GM19452 (cell line): ENCODE data around the gene NOSTRIN.
A peak's percentile ranks its signal among the peaks of the same experiment; 100 is the strongest.
"Not testable (repeated sequence)": the region's sequence is repeated elsewhere in the genome, so short reads cannot be mapped to it uniquely, and the experiment has no call there.

ENCODE experiments used
- ATAC-seq: cut with Tn5 transposase; IDR thresholded peaks from one replicate; pipeline ENCODE4 v1.9.1; 2021; ENCODE audit not compliant: unreplicated experiment

Gene NOSTRIN

GRCh38 chr2:168816369-168816768, 13.9 kb downstream of the NOSTRIN start:
- ATAC-seq = no peak

GRCh38 chr2:168819050-168819715, 16.7 kb downstream of the NOSTRIN start:
- ATAC-seq = no peak

- no peak for ATAC-seq
Observed at GRCh38 chr2:168819829-168820489, 17.5 kb downstream of the NOSTRIN start.

- no peak for ATAC-seq
Observed at GRCh38 chr2:168821577-168821976, 19.1 kb downstream of the NOSTRIN start.

DNA sequence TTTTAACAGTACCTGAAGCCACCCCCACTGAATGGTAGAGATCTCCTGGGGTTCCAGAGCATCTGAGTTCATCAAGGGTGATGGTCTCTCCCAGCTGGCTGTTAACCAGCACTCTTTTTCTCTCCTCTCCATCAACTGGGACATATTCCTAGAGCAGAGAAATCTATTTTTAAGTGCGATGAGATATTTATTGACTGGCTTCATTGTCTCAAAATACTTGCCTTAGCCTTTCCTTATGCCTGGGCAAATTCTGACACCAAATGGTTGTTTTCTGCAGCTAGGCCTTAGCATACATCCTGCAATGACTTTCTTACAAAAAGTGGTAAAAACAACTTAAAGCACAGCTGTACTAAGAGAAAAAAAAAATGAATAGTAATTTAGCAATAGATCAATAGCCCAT, 19.6 kb downstream of the NOSTRIN start:
- no peak for ATAC-seq

GRCh38 chr2:168825126-168825525, 22.7 kb downstream of the NOSTRIN start:
- no peak for ATAC-seq

- no peak for ATAC-seq
Observed at GRCh38 chr2:168830958-168831357, 28.5 kb downstream of the NOSTRIN start.

GRCh38 chr2:168831662-168832061, 29.2 kb downstream of the NOSTRIN start:
- no peak for ATAC-seq

DNA sequence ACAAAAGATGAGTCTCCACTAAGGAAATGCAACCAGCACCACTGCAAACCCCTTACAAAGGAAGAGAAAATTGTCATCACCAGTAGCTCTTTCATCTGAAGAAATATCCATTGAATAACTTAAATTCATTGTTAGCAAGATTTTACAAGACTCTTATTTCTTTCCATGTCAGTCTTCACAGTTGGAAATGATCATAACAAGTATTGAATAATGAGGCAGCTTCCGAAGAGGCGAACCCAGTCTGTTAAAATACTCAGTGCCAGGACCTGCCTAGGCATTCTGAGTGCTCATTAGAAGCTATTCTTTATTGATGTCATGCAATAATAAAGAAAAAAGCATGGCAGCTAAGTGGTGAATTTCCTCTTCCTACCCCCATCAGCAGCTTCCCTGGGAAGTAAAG, 33.5 kb downstream of the NOSTRIN start:
- no peak for ATAC-seq

- no peak for ATAC-seq
Observed at GRCh38 chr2:168841445-168841844, 39.0 kb downstream of the NOSTRIN start.

GRCh38 chr2:168843253-168843652, 40.8 kb downstream of the NOSTRIN start:
- ATAC-seq = no peak

DNA sequence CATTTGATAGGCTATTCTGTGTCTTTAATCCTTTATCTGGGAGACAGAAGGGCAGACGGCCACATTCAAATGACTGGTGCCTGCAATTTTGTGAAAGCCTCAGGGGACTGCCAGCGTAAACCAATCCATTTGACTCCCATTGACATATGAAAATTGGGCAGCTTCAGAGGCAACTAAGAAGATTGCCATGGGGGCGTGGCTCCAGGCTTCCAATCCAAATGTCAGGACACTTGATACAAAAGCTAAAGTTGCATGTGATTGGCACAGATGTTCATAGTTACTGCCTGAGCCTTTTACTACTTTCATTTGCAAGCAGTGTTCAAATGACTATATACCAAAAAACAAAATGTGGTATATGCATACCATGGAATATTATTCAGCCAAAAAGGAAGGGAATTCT, 45.8 kb downstream of the NOSTRIN start:
- no peak for ATAC-seq

DNA sequence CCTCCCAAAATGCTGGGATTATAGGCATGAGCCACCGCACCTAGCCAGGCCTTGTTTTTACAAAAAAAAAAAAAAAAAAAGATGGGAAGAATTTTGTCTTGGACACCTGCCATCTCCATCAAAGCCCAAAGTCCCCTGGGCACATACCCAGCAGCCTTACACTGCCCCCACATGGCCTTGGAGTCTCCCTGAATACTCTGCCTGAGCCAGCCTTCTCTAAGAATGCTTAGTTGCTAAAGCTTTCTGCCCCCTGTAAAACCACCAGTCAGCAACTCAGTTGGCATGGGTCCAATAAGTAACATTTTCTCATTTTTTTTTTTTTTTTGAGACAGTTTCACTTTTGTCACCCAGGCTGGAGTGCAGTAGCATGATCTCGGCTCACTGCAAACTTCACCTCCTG, 47.2 kb downstream of the NOSTRIN start:
- ATAC-seq = peak; percentile 49

DNA sequence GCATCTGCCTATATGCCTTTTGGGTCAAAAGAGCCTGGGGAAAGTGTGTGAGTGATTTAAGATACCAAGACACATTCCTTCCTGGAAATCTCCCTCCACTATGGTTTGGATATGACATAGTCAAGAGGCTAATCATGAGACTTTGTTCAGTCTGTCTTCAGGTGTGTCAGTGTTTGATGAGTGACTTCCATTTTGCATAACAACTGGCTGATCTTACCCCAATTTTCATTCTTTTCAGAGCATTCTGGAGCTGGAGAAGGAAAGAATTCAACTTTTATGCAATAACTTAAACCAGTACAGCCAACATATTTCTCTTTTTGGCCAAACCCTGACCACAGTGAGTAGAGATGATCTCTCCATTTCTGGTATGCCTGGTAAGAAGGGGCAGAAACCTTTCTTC, 48.4 kb downstream of the NOSTRIN start:
- ATAC-seq = no peak

- no peak for ATAC-seq
Observed at GRCh38 chr2:168851674-168852320, 49.4 kb downstream of the NOSTRIN start.

DNA sequence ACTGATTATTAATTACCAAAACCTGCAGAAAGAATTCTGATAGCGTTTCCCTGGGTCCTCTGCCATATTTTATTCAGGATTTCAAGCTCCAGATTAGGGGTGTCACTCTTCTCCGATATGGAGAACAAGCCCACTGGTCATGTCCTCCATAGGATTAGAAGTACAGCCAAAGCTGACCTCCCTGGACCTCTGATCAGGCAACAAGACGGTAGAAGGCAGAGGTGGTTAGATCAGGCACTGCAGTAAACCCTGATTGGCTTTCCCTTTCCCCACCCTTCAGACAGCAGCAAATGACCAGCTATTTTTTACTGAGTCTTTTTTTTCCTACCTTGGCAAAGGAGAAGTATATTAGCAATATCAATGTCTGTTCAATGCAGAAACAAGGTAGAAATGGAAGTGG, 50.0 kb downstream of the NOSTRIN start:
- no peak for ATAC-seq

GRCh38 chr2:168853471-168853870, 51.0 kb downstream of the NOSTRIN start:
- no peak for ATAC-seq

DNA sequence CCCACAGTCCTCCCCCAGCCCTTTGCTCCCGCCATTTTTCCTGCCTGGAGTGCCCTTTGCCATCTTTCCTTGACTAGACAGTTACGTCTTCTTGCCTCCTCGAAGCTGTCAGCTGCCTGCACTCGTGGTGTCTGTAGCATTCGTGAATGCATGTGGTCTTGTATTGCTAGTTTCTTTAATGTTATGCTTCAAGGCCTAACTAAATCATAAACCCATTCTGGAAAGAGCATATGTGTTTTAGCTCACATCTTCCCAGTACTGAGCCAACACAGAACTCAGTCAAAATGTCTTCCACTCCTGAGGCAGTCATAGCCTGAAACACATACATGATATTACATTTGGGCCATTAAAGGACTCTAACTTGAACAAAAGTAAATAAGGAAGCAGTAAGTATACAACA, 52.2 kb downstream of the NOSTRIN start:
- no peak for ATAC-seq

DNA sequence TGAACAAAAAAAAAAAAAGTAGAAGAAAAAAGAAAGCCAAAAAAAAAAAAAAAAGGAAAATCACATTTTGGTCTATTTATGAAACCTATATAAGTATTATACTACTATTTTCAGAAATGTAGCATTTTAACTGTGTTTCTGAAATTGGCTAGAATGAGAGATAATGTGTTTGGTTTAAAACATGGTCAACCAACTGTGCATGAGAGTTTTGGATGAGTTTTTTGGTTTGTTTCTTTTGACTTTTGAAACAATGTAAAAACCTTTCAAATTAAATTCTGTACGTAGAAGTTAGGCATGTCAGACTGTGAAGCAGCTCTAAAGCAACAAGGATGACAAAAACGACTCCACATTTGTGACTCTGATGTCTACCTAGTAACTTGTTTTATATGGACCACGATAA, 53.2 kb downstream of the NOSTRIN start:
- no peak for ATAC-seq

DNA sequence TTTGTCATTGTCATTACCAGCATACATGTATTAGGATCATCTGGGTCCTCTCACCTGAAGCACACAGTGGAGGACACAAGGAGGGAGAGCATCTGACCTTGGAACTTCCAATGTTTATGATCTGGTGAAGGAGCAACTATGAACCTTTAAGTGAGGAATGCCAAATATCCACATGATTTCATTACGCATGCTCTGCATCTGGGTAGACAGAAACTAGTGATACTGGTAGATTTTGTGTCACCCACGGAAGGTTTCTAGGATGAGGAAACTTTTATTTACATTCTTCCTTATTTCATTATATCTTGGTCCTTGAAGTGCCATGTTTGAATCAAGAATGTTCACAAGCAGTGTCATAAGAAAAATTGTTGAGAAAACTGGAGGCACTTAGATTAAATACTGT, 55.7 kb downstream of the NOSTRIN start:
- no peak for ATAC-seq

GRCh38 chr2:168867164-168867563, 64.7 kb downstream of the NOSTRIN start:
- not testable (repeated sequence) for ATAC-seq

- not testable (repeated sequence) for ATAC-seq
Observed at GRCh38 chr2:168870369-168870768, 67.9 kb downstream of the NOSTRIN start.
